HG02763 (cell line): ENCODE data around the gene NSUN3.
A peak's percentile ranks its signal among the peaks of the same experiment; 100 is the strongest.

ENCODE experiments used
- ATAC-seq: cut with Tn5 transposase; IDR thresholded peaks from one replicate; pipeline ENCODE4 v1.9.1; 2021; ENCODE audit warnings: mild to moderate bottlenecking, moderate library complexity; ENCODE audit not compliant: unreplicated experiment

NSUN3 gene

GRCh38 chr3:94117729-94118128 is 54.9 kb downstream of the NSUN3 start:
- no peak for ATAC-seq

DNA sequence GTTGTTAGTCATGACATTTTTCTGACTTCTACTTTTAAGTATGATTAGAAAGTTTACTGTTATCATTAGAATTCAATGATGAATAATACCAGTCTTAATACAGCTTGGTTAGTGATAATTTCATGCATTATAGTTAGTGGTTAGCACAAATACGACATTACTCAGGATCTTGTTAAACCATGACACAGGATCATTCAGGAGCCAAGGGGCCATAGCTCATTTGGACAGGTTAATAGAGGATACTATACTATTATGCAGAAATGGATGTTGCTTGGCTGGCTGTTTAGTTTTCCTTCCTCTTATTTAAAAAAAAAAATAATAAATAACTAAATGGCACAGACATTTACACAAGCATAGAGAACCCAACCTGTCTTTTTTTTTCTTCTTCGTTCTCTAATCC is 55.5 kb downstream of the NSUN3 start:
- ATAC-seq: no peak

DNA sequence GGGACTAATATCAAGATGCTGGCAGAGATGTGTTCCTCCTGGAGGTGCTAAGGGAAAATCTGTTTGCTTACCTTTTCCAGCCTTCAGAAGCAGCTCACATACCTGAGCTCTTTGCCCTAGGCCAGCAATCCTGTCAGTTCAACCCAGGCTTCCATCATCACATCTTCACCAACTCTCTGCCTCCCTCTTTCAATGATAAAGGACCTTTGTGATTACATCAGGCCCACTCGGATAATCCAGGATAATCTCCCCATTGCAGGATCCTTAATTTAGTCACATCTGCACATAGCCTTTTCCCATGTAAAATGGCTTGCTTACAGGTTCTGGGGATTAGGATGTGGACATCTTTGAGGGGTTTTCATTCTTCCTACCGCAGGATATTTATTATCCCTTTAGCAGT is 58.3 kb downstream of the NSUN3 start:
- no peak for ATAC-seq

- ATAC-seq: no peak
These were observed 64.3 kb downstream of the NSUN3 start for GRCh38 chr3:94127115-94127514.

DNA sequence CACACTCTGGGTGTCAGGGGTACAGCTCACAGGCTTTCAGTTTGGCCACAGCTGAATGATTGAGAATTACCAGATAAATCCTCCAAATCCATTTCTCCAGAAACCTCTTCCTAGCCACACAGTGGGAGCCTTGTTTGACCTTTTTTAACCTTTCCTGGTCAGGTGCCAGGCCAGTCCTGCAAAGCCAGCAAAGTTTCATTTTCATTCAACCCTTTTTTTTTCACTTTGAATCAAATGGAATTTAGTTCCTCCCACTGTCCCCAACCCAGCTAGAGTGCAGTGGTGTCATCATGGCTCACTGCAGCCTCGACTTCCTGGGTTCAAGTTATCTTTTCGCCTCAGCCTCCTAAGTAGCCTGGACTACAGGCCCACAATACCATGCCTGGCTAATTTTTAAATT is 67.8 kb downstream of the NSUN3 start:
- ATAC-seq: no peak

DNA sequence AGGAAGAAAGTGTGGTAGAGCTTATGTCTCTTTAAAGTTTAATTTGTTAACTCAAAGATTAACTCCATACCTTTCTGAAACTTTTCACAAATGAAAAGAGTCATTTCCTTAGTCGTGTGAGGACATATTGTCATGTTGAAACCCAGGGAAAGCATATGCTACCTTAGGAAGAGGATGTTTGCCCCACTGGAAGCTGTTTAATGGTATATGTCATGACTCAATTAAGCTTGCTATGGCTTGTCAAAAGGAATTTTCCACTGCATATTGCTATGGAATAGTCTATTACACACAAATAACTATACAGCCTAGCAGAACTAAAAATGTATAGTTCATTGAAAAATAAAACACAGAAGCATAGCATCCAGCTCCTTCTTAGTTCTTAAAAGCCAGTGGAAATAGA is 69.9 kb downstream of the NSUN3 start:
- ATAC-seq: no peak

DNA sequence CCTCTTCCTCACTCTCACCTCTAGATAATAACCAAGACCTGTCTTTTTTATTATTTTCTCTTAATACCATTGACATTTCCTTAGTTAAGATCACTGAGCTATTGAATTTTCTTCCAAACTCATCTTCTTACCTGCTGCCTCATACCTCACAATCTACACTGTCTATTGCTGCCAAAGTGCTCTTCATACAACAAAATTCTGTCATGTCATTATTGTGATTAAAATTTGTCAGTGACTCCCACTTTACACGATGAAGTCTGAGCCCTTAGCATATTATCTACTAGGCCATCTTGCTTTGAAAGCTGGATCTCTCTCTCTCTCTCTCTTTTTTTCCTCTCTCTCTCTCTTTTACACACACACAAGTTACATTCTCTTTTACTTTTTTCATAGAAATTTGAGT is 73.3 kb downstream of the NSUN3 start:
- no peak for ATAC-seq

DNA sequence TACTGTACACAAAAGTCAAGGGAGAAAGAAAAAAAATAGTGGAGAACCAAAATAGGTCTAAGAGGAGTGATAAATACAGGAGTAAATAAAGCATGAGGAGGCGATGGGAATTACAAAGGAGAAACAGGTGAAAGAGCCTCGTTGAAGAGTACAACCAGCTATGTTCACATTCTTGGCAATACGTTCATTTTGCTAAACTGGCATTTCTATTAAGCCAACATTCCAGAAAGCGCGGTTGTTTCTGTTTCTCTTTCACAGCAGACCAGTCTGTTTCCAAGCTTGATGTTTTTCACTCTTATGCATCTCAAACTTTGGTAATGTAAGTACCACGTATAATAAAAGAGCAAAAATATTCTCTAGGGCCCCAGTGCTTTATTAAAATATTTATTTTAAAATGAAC is 74.5 kb downstream of the NSUN3 start:
- ATAC-seq: no peak

DNA sequence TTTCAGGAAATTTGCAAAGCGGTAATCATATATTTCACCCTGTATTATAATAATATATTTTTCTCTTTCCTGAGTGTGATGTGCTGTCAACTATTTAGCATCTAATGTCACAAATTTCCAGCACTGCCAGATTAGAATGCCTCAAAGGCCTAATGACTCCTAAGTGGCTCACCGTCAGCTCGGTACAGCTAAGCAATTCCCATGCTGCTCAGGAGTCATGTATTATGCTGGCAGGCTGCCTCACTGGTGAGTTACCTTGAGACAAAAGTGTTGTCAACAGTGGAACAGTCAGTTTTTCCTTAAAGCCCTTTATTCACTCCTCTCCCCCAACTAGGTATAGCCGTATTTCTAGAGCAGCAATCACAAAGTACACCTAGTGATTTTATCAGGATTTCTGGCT is 83.6 kb downstream of the NSUN3 start:
- ATAC-seq: no peak

- no peak for ATAC-seq
These were observed 84.2 kb downstream of the NSUN3 start for GRCh38 chr3:94147012-94147411.

GRCh38 chr3:94150113-94150512 is 87.3 kb downstream of the NSUN3 start:
- no peak for ATAC-seq

DNA sequence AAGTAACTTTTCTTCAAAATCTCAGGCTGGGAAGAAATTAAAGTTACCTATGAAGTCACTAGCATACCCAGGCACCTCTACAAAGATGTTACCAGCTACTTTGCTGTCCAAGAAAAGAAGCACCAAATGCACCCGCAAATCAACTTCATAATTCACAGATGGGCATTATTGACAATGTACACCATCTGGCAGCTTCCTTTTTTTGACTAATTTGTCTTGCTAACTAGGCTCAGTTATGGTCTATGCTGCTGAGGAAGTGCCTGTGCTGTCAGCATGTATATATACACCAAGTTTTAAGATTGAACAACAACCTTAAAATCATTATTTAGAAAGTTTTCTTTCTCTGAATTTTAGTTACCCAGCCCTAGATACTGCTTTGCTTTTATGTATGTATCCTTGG is 93.8 kb downstream of the NSUN3 start:
- ATAC-seq: no peak

DNA sequence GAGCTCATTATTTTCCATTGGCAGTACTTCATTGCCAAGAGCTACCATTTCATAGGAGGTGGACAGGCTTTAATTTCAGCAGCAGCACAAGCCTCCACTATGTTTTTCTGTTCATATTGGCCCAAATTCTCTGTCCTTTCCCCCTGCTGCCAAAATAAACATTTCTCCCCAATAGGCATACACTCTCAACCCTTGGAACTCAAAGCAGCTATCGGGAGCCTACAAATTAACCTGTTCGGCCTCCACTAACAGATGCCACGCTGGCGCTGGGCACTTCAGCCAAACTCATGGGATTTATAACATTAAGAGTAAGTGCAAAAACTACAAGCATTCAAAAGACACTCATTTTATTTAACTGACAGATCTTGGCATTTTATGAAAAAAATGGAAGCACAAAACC is 95.7 kb downstream of the NSUN3 start:
- no peak for ATAC-seq

DNA sequence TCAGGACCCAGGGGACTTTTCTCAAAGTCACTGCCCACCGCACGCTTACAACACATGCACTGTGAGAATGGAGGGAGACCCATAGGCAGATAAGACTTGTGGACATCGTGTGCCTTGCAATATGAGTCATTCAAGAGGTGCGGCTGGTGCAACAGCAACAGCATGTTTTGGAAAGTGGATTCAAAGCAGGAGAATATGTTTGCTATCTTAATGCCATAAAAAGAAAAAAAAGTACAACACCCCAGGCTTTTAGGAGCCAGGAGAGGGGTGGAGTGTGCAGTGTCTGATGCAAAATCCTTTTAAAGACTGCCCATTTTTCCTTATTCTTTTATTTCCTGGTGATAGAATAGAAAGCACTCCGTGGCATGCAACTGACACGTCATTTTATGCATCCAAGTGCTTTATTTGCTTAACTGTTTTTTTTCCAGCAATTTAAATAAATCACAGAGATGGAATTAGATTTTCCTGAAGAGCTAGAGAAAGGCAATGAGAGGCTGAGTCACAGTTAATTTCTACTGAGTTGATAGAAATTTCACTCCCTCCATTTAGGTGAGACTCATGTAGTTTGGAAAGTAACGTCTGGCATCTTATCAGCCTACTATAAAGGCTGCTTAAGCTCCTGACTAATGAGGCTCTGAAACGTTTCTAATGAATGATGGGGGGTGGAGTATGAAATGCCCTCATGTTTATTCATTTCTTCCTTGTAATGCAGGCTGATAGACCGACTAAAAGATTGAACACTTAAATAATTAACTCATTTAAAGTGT is 96.4 kb downstream of the NSUN3 start:
- no peak for ATAC-seq

- ATAC-seq: peak; percentile 60
These were observed 99.8 kb downstream of the NSUN3 start for GRCh38 chr3:94162700-94163099.

DNA sequence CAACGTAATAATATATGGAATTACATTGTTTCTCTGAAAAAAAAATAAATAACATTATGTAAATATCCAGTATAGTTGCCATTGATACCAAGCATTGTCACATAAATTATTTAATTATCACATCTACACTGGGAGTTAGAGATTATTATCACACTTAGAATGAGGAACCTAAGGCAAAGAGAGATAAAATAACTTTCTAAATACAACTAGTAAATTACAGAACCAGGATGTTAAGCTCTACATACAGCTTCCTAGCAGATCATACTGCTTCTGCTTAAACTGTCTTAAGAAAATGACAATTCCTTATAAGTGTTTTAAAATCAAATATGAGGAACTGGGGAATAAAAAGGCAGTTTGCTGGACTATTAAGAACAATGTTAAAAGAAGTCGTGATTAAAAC is 104.5 kb downstream of the NSUN3 start:
- no peak for ATAC-seq

DNA sequence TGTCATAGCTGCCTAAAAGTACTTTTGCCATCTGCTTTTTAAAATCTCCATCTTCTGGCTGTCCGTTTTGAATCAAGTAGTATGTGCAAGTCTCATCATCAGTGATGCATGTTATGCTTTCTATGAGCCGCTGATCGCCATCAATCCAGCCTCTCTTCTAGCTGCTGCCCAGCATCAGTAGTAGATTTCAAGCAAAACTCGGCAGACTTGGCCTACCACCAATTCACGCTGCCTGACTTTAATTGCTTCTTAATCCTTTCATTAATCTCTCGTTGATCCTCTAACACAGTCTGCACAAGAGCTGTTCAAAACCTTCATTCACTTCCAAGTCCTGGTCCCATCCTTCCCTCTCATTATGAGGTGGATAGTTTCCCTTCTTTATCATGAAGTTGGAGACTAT is 104.9 kb downstream of the NSUN3 start:
- ATAC-seq: no peak

- ATAC-seq: no peak
These were observed 109.1 kb downstream of the NSUN3 start for GRCh38 chr3:94171954-94172353.

DNA sequence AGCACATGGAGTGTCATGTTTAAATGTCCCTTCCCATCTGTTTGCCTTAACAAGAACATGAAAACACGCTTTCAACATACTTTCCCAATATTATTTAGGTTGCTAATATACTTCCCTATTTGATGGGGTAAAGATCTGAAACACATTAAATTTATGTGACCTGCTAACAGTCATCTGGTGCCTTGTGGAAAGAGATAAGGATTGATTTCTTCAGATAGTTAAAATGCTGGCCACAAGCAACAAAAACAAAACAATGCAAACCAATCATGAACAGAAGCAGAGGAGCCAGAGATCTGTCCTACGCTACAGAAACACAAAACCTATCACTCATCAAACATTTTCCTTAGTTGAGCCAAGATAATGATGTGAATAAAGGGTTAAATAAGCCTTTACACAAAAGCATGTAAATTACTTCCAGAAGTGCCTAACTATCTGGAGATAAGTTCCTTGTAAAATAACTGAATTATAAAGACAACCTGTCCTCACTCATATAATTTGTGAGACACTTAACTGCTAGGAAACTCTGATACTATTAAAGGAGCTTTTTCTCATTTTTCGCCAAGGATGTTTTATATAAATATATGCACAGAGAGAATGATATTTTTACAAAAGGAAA is 109.9 kb downstream of the NSUN3 start:
- ATAC-seq: no peak

DNA sequence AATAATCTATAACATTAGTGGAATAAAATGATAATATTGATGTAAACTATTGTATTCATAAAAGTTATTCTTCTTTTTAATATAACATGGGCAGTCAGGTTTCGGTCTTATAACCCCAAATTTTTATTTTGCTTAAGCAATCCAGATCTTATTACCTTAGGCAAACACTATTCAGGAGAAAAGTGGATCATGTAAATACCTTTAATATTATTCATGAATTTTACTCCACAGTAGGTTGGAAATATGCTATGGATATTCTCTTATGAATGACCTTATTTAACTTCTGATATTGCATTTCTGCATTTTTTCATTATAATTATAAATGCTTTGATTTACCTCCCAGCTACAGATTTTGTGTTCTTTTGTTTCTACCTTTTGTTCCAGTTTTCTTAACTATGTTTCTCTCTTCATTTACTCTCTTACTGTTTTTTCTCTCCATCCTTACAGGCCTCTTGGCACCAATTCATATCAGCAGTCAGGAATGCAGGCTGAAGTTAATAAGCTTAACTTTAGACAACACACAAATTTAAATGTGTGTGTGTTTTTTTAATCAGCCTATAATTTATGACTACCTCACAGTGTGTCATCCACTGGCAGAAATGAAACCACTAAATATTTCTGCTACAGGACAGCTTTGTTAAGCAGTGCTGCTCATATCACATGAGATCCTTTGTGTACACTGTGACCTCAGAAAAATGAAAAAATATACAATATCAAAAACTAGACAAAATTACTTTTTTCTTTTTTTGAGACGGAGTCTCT is 111.0 kb downstream of the NSUN3 start:
- ATAC-seq: no peak

DNA sequence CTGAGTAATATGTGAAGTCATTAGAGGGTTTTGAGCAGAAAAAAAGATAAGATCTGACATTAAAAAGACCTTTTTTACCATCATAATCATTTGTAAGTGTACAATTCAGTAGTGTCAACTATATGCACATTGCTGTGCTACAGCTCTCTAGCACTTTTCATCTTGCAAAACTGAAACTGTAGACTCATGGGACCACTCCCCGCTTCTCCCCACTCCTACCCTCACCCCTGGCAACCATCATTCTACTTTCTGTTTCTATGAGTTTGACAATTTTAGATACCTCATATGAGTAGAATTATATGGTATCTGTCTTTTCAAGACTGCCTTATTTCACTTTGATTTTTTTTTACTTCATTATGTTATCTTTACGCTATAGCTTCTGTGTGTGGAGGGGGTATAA is 112.8 kb downstream of the NSUN3 start:
- no peak for ATAC-seq
